Stimulated activated CD8-positive, alpha-beta memory T cell treated with anti-CD3 and anti-CD28 coated beads, Interleukin-2, amount 100 ng/mL, for 1 hour (primary cell): ENCODE results near the gene SSTR5.

ENCODE experiments used
- DNase-seq, 2 donors: peaks; one replicate each; pipeline ENCODE4 v3.0.0-alpha.2; 2020; ENCODE audit warnings: low read depth in 2 of 2

Gene SSTR5

DNA sequence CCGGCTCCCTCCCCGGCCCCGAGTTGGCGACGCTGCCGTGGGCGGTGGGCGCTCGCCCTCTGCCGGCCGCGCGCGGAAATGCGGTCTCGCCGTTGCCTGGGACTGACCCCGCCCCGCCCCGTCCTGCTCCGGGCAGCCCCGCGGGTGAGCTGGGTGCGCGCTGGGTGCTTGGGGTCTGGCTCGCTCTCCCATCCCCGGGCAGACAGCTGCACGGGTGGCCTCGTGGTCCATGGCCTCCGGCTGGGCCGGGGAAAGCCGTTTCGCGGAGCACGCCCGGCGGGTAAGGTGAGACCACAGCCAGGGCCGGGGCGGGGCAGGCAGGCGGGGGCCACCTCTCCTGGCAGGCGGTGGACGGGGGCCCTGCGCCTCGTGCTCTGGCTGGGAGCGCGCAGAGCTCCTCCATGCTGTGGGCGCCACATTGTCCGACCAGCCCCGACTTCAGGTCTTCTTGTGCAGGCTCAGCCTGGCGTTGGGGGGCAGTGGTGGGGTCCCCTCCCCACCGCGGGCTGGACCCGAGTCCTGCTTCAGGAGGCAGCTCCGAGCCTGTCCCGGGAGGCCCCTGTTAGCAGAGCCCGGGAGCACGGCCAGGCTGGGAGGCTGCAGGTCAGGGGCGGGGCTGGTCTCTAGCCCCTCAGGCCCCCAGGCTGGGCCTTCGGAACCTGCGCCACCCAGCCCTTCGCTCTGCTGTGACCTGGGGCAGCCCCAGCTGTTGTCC, 30.5 kb downstream of the SSTR5 start:
- peak; percentile 43 to 47 for DNase-seq

DNA sequence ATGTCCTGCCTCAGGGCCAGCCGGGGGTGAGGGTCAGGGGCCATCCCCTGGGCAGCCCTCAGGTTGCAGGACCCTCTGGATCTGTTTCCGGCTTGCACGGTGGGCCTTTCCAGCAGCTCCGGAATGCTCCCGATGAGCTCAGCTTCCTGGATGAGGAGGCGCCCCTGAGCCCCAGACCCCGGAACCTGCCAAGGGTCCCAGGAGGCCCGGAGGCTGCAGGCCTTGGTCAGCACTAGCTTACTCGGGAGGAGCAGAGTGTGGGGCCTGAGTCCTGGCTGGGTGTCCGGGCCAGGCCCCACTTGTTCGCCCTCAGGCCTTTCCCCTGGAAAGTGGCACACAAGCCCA, 31.1 kb downstream of the SSTR5 start:
- no peak for DNase-seq

DNA sequence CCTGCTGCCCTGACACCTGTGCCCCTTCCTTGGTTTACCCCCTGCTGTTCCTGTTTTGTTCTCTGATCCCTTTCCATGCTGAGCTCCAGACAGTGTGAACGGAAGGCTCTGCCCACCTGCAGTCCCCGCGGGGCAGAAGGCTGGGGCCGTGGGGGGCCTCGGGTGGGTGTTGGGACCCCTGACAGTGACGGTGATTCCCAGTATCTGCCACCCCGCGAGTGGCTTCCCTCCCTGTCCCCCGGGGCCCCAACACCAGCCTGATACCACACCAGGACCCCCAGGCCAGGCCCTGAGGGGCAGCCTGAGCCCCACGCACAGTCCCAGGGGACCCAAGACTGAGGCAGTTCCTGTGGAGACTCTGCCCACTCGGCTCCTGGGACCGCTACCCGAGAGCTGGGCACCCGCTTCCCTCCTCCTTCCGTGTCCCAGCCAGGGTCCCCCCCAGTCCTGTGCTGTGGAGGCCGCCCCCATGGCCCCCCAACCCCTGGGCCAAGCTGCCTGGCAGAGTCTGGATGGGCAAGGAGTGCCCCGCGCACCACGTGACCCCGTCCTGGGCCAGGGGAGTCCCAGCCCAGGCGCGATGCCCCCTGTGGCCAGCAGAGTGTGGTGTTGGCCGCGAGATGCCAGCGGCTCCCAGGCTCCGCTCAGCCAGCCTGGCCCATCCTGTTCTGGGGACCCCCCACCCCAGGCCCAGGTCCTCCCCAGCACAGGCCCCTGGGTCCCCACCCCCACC, 33.5 kb downstream of the SSTR5 start:
- DNase-seq, result peak in 1 of 2 donors; percentile 10

DNA sequence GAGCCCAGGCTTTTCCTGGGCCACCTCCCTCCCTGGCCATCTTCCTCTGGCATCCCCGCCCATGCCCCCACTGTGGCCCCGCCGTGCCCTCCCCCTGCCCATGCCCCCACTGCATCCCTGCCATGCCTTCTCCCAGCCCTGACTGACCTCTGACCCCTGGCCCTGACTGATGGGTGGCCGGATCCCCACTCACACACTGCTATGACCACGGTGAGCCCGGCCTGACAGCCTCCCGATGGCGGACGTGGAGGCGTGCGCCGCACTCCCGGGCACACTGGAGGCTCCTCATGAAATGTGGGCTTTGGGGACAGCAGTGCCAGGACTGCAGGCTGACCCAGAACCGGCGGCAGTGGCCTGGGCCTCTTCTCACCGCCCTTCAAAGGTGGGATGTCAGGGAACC, 34.1 kb downstream of the SSTR5 start:
- DNase-seq, result no peak

DNA sequence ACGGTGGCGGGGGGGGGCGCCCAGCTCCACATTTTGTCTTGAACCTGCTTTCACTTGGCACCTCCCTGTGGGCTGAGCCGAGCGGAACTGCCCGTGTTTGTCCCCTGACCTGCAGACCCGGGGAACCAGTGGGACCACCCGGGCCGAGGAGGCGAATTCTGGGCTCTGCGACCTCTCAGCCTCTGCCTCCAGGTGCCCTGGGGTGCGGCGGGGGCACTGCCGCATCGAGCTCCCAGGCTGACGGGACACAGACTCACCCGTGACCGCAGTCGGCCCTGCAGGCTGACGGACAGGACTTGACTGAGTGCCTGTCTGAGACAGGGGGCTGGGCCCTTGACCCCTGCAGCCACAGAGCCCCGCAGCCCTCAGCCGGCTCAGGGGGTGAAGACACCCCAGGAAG, 34.6 kb downstream of the SSTR5 start:
- no peak for DNase-seq

DNA sequence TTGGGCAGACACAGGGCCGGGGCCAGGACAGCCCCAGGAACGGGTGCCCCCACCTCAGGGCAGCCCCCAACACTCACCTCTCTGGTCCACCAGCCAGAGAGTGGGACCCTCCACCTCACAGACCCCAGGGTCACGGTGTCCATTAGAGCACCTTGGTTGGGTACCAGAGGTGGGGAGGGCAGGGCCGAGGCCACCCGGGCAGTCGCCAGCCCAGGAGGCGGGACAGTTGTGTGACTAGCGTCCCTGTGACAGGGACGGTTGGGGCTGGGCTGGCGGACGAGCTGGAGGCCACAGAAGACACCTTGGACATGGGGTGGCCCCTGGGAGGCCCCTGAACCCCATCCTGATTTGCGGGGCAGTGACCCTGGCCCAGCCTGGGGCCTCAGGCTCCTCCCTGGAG, 35.2 kb downstream of the SSTR5 start:
- no peak for DNase-seq

DNA sequence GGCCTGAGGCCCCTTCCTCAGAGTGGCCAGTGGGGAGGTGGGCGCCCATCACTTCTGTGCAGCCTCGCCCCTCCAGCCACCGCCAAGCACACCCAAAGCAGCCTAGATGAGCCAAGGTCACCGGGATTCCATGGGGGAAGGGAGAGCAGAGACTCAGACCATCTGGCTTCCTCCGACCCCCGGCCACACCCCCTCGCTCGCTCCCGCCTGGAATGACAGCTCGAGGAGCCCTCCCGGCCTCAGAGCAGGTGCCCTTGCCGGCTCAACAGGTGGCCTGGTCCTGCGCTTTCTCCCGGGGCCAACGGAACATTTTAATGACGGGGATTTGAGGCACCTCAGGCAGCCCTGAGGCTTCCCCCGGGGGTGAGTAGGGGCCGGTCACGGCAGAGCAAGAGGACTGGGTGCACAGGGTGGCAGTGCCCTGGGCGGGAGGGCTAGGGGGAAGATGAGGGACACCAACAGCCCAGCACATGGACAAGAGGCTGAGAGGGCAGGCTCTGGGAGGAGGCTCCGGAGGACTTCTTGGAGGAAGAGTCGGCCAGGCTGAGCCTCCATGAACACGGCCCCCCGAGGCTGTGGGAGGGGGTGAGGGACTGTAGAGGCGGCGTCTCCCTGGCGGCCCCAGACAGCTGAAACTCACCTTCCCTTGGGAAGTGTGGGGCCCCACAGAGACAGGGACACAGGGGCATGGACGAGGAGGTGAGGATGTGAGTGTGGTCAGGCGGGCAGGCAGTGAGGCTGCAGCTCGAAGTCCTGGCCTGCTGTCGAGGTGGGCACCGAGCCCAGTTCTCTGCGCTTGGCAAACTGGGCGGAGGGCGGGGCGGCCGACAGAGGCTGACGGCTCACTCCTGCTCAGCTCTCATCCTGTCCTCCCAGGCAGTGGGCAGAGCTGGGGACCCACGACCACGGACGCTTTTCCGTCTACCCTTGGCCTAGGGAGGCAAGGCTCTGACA, 36.0 kb downstream of the SSTR5 start:
- DNase-seq, result no peak

DNA sequence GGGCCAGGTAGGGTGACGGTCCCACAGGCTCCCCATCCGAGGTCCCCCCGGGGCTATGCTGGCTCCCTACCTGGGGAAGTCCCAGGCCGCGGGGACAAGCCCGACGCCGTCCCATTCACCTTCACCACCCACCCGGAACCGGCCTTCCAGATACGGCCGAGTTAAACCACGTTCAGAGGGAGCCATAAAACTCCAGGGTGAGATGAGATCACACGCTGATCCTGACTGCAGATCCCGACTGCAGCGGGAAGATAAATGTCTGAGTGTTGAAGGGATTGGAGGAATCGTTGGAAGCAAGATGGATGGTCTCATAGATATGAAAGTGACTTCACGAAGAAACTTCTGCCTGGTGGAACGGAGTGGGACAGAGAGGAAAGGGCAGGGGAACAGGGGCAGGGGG, 37.1 kb downstream of the SSTR5 start:
- no peak for DNase-seq

DNA sequence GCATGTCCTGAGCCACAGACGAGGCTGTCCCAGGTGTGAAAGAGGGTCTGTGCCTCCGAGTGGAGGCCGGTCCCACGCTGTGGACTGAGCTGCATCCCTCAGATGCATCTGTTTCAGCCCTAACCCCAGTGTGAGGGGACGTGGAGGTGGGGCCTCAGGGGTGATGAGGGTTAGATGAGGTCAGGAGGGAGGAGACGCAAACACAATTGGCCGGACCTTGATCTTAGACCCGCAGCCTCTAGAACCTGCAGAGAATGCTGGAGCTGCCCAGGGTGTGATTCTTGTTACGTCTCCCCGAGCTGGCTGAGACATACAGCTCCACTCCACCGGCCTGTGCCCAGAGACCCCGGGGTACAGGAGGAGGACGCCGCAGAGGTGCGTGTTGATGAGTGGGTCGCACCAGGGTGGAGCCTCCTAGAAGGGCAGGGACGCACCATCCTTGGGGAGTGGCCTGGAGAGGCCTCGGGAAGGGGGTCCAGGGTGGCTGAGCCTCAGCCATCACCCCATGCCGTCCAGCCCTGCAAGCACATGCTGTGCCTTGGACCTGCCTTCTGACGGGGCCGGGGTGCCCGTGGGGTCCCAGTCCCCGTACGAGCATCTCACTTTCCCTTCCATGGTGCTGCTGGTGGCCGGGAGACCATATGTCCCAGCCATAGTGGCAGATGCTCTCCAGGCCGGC, 40.1 kb downstream of the SSTR5 start:
- no peak for DNase-seq

DNA sequence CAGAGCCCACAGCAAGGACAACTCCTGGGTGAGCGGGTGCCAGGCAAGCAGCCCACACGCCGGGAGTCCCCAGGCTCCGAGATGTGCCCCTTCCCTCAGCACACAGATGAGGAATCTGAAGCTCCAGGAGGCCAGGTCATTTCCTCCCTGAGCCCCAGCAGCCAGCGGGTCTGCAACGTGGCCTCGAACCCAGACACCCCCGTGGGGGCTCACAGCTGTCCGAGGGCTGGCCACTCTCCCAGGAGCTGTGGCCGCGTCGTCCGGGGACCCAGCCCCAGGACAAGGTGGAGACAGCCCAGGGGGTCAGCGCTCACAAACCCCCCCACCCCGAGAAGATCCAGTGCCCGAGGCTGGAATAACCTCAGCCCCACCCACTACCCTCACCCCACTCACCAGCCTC, 40.9 kb downstream of the SSTR5 start:
- no peak for DNase-seq

DNA sequence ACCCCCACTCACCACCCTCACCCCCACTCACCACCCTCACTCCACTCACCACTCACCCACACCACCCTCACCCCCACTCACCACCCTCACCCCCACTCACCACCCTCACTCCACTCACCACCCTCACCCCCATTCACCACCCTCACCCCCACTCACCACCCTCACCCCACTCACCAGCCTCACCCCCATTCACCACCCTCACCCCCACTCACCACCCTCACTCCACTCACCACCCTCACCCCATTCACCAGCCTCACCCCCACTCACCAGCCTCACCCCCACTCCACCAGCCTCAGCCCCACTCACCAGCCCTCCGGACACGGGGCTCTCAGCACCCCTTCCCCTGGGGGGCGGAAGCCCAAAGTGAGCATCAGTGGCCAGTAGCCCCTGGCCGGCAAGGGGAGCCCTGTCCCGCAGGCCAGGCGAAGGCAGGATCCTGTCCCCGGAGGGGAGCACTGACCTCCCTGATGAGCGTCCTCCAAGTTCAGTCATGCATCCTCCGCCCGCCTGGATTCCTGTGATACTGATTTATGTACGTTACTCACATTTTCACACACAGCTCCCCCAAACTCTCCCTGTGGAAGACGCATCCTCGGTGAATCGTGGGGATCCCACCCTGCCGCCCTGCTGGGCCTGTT, 41.5 kb downstream of the SSTR5 start:
- no peak for DNase-seq

DNA sequence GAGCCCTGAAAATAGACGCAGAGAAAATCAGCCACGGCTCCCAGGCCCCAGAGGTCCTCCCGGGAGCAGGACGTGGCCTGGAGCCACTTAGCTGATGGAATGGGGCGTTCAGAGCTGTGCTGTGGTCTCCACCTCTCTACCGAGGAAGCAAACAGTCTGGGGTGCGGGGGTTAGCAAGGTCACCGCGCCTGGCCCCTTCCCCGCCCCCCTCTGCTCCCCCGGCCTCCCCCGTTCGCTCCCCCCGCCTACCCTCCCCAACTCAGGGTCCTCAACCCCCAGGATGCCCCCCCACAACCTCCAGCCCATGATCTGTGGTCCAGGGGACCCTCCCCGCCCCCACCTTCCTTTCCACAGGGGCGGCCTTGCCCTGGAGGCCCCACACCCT, 44.1 kb downstream of the SSTR5 start:
- DNase-seq, result no peak

DNA sequence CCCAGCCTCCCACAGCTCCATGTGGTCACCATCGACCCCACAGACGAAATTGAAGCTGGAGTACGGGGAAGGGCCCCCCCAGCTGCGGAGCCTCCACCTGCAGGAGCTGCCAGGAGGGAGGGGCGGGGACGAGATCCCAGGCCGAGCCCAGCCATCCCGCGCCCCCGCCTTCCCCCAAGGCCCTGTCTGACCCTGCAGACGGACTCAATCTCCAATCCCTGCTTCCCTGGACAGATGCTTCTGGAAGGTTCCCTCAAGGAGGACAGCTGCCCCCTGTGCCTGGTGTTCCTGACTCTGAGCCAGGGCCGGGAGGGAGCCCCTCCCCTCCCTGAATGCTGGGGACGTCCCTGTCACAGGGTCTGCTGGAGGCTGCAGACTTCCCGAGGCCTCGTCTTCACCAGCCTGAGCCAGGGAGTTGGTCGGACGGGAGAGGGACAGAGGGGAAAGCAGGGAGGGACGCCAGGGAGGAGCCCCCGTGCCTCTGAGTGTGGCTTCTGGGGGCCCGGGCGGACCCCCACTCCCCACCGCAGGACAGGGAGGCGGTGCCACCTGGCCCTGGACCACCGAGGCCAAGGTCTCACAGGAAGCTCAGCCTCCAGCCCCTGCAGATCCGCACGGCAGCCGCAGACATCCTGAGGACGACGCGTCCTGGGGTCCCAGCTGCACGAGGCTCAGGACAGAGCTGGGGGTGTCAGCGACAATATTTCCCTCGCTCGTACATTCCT, 44.8 kb downstream of the SSTR5 start:
- no peak for DNase-seq

DNA sequence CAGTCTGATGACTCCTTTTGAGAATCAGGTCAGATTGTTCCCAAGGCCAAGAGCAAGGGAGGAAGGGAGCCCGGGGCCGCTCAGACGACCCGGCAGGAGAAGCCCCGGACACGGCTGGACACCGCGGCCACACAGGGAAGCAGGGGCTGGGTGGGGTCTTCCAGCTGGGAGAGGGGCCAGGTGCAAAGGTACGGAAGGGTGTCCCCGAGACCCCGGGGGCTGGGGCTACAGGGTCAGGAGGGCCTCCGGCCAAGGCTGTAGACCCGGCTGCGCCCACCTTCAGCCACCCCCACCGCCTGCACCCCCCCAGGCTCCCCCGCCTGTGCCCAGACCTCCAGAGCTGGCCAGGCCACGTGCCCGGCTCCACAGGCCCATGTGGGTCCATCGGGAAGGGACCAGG, 45.4 kb downstream of the SSTR5 start:
- no peak for DNase-seq

DNA sequence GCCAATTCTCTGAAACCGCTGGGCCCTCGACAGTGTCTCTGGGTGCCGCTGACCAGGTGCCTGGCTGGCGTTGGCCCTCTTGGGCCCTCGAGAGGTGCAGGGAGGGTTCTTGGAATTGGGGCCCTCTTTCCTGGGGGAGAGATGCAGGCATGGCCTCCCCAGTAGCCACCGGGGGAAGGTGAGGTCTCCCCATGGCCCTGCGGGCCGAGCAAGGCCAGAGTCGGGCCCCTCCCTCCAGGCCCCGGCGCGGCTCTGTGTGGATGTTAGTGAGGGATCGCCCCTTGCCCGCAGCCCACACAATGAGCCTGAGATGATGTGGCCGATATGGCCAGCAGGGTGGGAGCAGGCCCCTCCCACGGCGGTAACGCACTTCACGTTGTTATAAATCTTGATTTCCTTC, 46.6 kb downstream of the SSTR5 start:
- no peak for DNase-seq

DNA sequence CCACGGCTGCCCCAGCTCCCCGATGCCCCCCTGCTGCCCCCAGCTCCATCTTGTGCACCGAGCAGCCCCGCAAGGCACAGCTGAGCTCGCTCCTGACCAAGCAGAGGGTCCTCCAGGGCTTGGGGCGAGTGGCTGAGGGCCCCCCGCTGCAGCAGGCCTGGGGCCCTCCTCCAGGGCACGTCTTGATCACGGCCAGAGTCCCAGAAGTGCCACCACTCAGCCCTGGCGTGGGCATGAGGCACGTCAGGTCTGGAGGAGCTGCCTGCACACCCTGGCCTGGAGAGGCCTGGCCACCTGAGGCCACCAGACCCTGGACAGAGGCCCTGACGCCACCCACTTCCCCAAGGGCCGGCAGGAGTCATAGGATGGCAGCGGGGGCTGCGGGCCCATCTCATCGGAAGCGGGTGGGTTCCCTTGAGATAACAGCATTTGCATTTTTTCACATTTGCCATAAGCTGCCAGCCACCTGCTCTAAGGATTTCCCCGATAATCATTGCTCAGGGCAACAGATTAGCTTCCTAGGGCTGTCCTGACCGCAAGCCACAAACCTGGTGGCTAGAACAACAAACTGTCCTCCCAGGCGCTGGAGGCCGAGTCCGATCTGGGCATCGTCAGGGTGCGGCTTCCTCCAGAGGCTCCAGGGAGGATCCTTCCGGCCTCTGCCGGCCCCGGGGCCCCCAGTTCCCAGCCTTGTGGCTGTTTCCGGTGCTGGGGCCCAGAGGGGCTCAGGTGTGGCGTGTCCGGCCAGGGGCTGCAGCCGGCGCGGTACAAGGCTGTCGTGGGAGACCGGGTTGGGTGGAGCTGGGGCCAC, 47.4 kb downstream of the SSTR5 start:
- no peak for DNase-seq

DNA sequence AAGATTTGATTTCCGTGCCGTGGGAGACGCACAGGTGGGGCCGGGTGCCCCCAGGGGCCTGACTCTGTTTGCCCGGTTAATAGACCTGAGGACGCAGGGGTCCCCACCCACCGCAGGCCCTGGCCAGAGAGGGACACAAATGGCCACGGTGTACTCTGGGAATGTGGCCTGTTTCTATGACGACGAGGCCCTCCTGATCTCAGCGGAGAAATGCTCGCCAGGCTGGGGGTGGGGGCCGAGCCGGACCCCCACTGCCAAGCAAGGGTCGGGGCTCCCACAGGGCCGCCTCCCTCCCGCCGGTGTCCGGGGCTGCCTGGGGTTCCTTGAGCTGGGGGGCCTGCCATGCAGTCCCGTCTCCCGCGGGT, 48.0 kb downstream of the SSTR5 start:
- no peak for DNase-seq

DNA sequence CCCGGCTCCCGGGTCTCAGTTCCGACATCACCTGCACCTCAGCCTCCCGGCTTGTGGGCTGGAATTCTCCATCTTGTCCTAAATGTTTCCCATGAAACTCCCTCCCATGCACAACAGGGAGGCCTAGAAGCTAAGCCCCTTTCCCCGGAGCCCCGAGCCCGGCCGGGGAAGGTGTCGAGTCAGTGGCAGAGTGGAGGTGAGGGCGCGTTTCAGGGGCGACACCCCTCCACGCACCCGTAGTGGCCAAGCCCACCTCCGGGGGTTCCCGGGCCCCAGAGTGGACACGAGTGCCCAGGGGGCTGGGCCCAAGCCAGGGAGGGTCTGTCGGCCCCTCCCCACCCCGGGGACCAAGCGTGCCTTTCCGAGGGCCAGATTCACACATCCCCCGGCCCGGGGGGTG, 48.5 kb downstream of the SSTR5 start:
- no peak for DNase-seq

DNA sequence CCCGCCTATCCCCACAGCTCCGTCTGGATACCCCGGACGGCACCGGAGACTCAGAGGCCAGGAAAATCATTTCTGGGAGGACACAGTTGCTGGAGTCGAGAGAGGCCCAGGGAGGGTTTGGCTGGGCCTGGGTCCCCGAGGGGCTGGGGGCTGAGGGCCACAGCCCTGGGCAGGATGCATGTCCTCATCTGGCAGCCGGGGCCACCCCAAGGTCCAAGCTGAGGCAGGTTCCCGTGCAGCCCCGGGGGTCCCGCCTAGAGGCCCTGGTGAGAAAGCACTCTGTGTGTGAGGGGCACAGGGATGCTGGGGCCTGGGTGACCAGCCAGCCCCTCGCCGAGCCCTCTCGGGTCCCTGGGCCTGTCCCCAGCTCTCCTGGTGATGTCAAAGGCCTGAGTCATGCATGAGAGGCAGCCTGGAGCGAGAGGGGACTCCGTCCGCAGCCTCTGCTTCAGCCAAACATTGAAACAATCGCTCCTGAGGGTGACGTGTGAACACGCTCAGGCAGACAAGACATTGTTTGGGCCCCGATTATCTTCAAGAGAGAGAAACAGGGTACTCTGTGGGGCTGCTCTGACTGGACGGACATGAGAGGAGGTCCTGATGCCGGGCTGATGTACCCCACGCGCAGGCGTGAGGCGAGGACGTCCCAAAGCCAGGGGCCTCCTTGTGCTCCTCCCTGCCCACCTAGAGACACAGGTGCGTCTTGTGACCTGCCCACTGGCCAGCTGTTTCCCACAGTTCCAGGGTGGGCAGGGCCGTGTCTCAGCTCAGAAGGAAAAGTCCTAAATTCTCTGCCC, 49.3 kb downstream of the SSTR5 start:
- no peak for DNase-seq
